ENCODE measurements around the gene STAC3.

Gene STAC3

DNA sequence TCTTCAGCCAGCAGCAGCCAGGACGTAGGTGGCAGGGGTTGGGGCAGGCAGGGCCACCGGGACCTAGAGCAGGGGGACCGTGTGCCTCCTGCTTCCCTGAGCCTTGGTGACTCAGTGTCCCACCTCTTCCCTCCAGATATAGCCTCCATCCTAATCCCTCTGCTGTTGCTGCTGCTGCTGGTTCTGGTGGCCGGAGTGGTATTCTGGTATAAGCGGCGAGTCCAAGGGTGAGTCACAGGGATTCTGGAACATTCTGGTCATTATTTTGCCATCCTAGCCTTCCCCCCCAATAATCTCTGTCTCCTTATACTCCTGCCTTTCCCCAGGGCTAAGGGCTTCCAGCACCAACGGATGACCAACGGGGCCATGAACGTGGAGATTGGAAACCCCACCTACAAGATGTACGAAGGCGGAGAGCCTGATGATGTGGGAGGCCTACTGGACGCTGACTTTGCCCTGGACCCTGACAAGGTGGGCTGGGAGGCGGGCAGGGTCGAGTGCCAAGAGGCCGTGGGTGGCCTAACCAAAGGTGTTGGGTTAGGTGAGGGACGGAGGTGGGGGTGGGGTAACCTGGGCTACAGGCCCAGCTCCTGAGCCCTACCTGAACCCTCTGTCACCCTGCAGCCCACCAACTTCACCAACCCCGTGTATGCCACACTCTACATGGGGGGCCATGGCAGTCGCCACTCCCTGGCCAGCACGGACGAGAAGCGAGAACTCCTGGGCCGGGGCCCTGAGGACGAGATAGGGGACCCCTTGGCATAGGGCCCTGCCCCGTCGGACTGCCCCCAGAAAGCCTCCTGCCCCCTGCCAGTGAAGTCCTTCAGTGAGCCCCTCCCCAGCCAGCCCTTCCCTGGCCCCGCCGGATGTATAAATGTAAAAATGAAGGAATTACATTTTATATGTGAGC, 38.9 kb downstream of the STAC3 start:
- no peak for DNase-seq (ENCODE audit: low read depth in 3 of 3)

GRCh38 chr12:57210926-57211692, 39.9 kb downstream of the STAC3 start:
- DNase-seq (ENCODE audit: low read depth in 3 of 3) = no peak

- DNase-seq (ENCODE audit: low read depth in 3 of 3) = no peak
Measured at GRCh38 chr12:57210461-57210860, 40.5 kb downstream of the STAC3 start.

DNA sequence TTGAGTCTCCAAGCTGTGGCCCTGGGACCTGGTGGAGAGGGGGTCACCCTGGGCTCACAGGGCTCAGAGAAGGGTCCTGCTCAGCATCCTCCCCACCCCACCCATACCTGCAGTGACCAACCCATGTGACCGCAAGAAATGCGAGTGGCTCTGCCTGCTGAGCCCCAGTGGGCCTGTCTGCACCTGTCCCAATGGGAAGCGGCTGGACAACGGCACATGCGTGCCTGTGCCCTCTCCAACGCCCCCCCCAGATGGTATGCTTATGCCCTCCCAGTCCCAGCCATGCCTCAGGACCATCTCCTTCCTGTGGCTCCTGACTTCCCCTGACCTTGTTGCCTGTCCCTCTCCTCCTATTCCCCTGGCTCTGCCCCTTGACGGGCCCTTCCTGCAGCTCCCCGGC, 41.1 kb downstream of the STAC3 start:
- DNase-seq (ENCODE audit: low read depth in 3 of 3) = no peak

DNA sequence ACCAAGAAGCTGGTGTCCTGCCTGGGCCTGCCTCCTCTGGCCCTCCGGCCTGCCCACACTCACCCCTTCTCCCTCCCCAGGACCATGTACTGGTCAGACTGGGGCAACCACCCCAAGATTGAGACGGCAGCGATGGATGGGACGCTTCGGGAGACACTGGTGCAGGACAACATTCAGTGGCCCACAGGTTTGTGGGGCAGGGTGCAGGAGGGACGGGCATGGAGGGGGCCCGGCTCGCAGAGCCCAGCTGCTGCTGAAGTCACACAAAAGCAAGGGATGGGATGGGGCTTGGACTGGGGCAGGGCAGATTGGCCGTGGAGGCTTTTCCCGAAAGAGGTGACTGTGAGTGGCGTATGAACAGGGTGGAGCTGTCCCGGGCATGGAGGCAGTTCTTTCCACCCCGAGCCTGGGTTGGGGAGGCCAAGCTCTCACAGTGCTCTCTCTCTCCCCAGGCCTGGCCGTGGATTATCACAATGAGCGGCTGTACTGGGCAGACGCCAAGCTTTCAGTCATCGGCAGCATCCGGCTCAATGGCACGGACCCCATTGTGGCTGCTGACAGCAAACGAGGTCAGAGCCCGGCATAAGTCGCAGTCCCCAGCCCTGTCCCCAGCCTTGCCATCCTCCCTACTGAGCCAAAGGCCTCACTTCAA, 42.2 kb downstream of the STAC3 start:
- no peak for DNase-seq (ENCODE audit: low read depth in 3 of 3)

GRCh38 chr12:57207731-57208630, 43.0 kb downstream of the STAC3 start:
- no peak for DNase-seq (ENCODE audit: low read depth in 3 of 3)

DNA sequence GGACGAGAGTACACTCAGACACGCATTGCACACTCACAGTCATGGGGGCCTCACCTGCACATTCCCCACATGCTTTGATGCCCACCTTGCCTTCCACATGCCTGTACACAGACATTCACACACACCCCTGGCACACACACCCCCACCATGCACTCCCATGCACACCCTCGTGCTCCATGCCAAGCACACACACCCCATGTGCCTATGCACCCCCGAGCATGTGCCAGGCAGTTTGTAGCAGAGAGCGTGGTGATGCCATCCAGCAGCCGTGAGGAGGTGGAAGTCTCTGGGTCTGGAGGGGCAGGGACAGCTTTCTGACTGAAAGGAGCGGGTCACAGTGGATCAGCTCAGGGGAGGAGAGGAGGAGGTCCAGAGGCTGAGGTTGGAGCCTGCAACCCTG, 45.1 kb downstream of the STAC3 start:
- no peak for DNase-seq (ENCODE audit: low read depth in 3 of 3)

DNA sequence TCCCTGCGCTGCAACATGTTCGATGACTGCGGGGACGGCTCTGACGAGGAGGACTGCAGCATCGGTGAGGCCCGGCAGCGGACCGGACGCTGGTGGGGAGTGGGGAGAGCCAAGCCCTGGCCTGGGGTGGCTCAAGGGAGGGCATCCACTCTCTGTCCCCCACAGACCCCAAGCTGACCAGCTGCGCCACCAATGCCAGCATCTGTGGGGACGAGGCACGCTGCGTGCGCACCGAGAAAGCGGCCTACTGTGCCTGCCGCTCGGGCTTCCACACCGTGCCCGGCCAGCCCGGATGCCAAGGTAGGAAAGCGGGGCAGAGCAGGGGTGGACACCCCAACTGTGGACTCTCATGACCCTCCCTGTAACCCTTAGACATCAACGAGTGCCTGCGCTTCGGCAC, 45.8 kb downstream of the STAC3 start:
- no peak for DNase-seq (ENCODE audit: low read depth in 3 of 3)

GRCh38 chr12:57204454-57204853, 46.5 kb downstream of the STAC3 start:
- no peak for DNase-seq (ENCODE audit: low read depth in 3 of 3)

DNA sequence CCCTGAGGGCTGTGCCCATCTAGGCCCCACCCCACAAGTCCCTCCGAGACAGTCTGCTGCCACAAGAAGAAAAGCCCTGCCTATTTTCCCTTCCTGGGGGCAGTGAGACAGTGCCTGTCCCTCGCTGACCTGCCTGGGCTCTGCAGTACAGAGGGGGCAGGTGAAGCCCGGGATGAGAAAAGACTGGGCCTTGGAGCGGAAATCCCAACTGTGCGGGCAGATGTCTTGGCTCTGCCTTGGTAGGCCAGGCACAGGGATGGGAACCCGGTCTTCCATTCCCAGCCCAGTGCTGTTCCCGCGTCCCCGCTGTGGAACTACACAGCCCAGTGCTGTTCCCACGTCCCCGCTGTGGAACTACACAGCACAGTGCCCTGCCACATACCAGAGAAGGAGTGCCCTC, 47.2 kb downstream of the STAC3 start:
- no peak for DNase-seq (ENCODE audit: low read depth in 3 of 3)

DNA sequence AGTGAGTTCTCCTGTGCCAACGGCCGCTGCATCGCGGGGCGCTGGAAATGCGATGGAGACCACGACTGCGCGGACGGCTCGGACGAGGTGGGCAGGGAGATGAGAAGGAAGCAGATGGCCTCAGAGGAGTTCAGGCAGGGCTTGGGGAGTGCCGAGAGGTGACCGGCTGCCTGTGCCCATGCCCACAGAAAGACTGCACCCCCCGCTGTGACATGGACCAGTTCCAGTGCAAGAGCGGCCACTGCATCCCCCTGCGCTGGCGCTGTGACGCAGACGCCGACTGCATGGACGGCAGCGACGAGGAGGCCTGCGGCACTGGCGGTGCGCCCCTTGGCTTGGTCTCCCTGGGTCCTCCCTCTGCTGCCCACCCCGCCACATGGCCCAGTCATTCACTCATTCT, 47.8 kb downstream of the STAC3 start:
- no peak for DNase-seq (ENCODE audit: low read depth in 3 of 3)

- DNase-seq (ENCODE audit: low read depth in 3 of 3) = no peak
Measured at GRCh38 chr12:57202321-57202720, 48.7 kb downstream of the STAC3 start.

DNA sequence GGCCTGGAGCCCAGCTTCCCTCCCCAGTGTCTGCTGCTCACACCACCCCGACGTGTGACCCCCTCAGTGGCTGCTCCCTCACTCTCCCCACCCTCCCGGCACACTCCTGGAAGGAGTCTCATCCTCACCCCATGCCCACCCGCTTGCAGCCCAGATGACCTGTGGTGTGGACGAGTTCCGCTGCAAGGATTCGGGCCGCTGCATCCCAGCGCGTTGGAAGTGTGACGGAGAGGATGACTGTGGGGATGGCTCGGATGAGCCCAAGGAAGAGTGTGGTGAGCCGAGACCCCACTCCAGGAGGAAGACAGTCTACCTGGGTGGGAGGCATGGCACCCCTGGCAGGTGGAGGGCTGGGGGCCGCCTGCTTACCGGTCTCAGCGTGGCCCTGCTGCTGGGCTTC, 49.4 kb downstream of the STAC3 start:
- no peak for DNase-seq (ENCODE audit: low read depth in 3 of 3)

GRCh38 chr12:57201219-57201618, 49.8 kb downstream of the STAC3 start:
- DNase-seq (ENCODE audit: low read depth in 3 of 3) = no peak

GRCh38 chr12:57200497-57200896, 50.5 kb downstream of the STAC3 start:
- no peak for DNase-seq (ENCODE audit: low read depth in 3 of 3)

GRCh38 chr12:57199191-57199590, 51.8 kb downstream of the STAC3 start:
- DNase-seq (ENCODE audit: low read depth in 3 of 3) = no peak

- DNase-seq (ENCODE audit: low read depth in 3 of 3) = no peak
Measured at GRCh38 chr12:57198329-57198728, 52.7 kb downstream of the STAC3 start.

- no peak for DNase-seq (ENCODE audit: low read depth in 3 of 3)
Measured at GRCh38 chr12:57196956-57197355, 54.0 kb downstream of the STAC3 start.

GRCh38 chr12:57196439-57196838, 54.5 kb downstream of the STAC3 start:
- no peak for DNase-seq (ENCODE audit: low read depth in 3 of 3)

- DNase-seq (ENCODE audit: low read depth in 3 of 3) = no peak
Measured at GRCh38 chr12:57195611-57196371, 55.2 kb downstream of the STAC3 start.

DNA sequence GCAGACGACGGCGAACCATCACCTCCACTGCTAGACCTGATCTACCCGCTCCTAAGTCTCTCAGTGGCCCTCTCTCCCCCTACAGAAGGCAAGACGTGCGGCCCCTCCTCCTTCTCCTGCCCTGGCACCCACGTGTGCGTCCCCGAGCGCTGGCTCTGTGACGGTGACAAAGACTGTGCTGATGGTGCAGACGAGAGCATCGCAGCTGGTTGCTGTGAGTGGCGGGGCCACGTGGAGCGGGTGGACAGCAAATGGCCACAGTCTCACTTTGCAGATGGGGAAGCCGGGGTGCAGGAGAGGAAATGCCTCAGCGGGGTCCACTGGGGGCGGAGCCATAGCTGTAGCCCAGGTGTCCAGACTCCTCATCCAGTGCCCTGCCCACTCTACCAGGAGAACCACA, 55.8 kb downstream of the STAC3 start:
- no peak for DNase-seq (ENCODE audit: low read depth in 3 of 3)

Data from stimulated activated CD4-positive, alpha-beta T cell treated with anti-CD3 and anti-CD28 coated beads, TNF-alpha, amount 100 ng/mL, for 24 hours (primary cell).